ENCODE measurements around the gene KLHL15. TPM values are rescaled to one million over a fixed set of nuclear protein-coding genes. Genes with fewer than 3 reads are reported as not detected.

The KLHL15 gene
- total and polyA plus RNA-seq, 4 donors = 1.7 to 18.9 (median 3.9) TPM

GRCh38 chrX:24037729-24038128, 10.7 kb upstream of the KLHL15 start:
- no peak overlapping the region for H3K27ac ChIP-seq (ENCODE audit: low read depth in 1 of 2, low read length in 1 of 2)
- peaks cover 0 to 4% (median 1%) of the 10 kb centered on the region in 3 donors for H3K27me3 ChIP-seq (ENCODE audit: control insufficient read depth in 3 of 3, insufficient read depth in 3 of 3, low read length in 2 of 3)
- H3K4me1 ChIP-seq (ENCODE audit: control insufficient read depth in 5 of 5, insufficient read depth in 5 of 5, low read length in 5 of 5) = no peaks in the 10 kb centered on the region
- no peak overlapping the region for H3K4me3 ChIP-seq
- no peaks in the 10 kb centered on the region for H3K36me3 ChIP-seq (ENCODE audit: control insufficient read depth in 4 of 4, insufficient read depth in 4 of 4, low read length in 4 of 4)
- 69 to 85% methylated on average over 4 of the region's 4 CpGs for WGBS, 2 donors
- no peak for TF ChIP-seq CTCF (IDR thresholded peaks at IDR 0.05; ENCODE audit: control extremely low read depth, extremely low read depth)
- H3K9me3 ChIP-seq (ENCODE audit: control insufficient read depth in 4 of 4, insufficient read depth in 3 of 4, low read length in 3 of 4) = no peaks in the 10 kb centered on the region
- DNase-seq (no peak), ATAC-seq (ENCODE audit: insufficient read depth, low FRiP score) (no peak)
- no peak overlapping the region for H3K9ac ChIP-seq (ENCODE audit: insufficient read depth in 1 of 2, low read length in 2 of 2)

- Histone ChIP-seq H3K4me1 (ENCODE audit: control insufficient read depth in 5 of 5, insufficient read depth in 5 of 5, low read length in 5 of 5) (no peaks in the 10 kb centered on the region), H3K36me3 (ENCODE audit: control insufficient read depth in 4 of 4, insufficient read depth in 4 of 4, low read length in 4 of 4) (no peaks in the 10 kb centered on the region), H3K4me3 (no peak overlapping the region), H3K27me3 (ENCODE audit: control insufficient read depth in 3 of 3, insufficient read depth in 3 of 3, low read length in 2 of 3) (peaks cover 0 to 18% (median 14%) of the 10 kb centered on the region in 3 donors), H3K9me3 (ENCODE audit: control insufficient read depth in 4 of 4, insufficient read depth in 3 of 4, low read length in 3 of 4) (no peaks in the 10 kb centered on the region), H3K27ac (ENCODE audit: low read depth in 1 of 2, low read length in 1 of 2) (no peak overlapping the region), H3K9ac (ENCODE audit: insufficient read depth in 1 of 2, low read length in 2 of 2) (no peak overlapping the region)
- ATAC-seq (ENCODE audit: insufficient read depth, low FRiP score) (no peak), DNase-seq (peak in 1 of 3 donors; percentile 18)
- WGBS, 2 donors = 68 to 74% methylated on average over 5 of the region's 5 CpGs
- no peak for TF ChIP-seq CTCF (IDR thresholded peaks at IDR 0.05; ENCODE audit: control extremely low read depth, extremely low read depth)
Observed at GRCh38 chrX:24034485-24034884, 7.5 kb upstream of the KLHL15 start.

DNA sequence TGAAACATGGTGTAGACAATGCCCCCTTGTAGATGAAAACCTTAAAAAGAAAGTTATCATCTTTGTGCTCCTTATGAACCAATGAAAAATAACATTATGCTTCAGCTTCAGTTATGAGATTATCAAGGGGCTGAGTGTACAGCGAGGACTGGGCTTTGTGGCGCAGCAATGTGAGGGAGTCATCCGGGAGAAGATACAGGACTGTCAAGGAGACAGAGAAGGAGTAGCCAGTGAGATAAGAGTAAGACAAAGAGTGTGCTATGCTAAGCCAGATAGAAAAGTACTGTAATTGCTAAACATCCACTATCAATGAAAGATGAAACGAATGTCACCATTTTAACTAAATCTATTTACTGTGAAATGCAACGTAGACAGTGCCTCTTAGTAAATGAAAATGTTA, 3.6 kb upstream of the KLHL15 start:
- WGBS, 2 donors = 78 to 93% methylated on average over 5 of the region's 5 CpGs
- Histone ChIP-seq H3K4me3 (no peak overlapping the region), H3K36me3 (ENCODE audit: control insufficient read depth in 4 of 4, insufficient read depth in 4 of 4, low read length in 4 of 4) (no peaks in the 10 kb centered on the region), H3K9me3 (ENCODE audit: control insufficient read depth in 4 of 4, insufficient read depth in 3 of 4, low read length in 3 of 4) (no peaks in the 10 kb centered on the region), H3K9ac (ENCODE audit: insufficient read depth in 1 of 2, low read length in 2 of 2) (no peak overlapping the region), H3K27ac (ENCODE audit: low read depth in 1 of 2, low read length in 1 of 2) (no peak overlapping the region), H3K4me1 (ENCODE audit: control insufficient read depth in 5 of 5, insufficient read depth in 5 of 5, low read length in 5 of 5) (no peaks in the 10 kb centered on the region), H3K27me3 (ENCODE audit: control insufficient read depth in 3 of 3, insufficient read depth in 3 of 3, low read length in 2 of 3) (peaks cover 3 to 21% (median 19%) of the 10 kb centered on the region in 3 donors)
- DNase-seq (no peak), ATAC-seq (ENCODE audit: insufficient read depth, low FRiP score) (no peak)
- TF ChIP-seq CTCF (IDR thresholded peaks at IDR 0.05; ENCODE audit: control extremely low read depth, extremely low read depth) = no peak

- peaks cover 7 to 28% (median 28%) of the 10 kb centered on the region in 3 donors for H3K27me3 ChIP-seq (ENCODE audit: control insufficient read depth in 3 of 3, insufficient read depth in 3 of 3, low read length in 2 of 3)
- no peaks in the 10 kb centered on the region for H3K4me1 ChIP-seq (ENCODE audit: control insufficient read depth in 5 of 5, insufficient read depth in 5 of 5, low read length in 5 of 5)
- 87 to 98% methylated on average over 6 of the region's 6 CpGs for WGBS, 2 donors
- ATAC-seq (ENCODE audit: insufficient read depth, low FRiP score) (no peak), DNase-seq (no peak)
- H3K9ac ChIP-seq (ENCODE audit: insufficient read depth in 1 of 2, low read length in 2 of 2) = no peak overlapping the region
- TF ChIP-seq CTCF (IDR thresholded peaks at IDR 0.05; ENCODE audit: control extremely low read depth, extremely low read depth) = no peak
- no peak overlapping the region for H3K27ac ChIP-seq (ENCODE audit: low read depth in 1 of 2, low read length in 1 of 2)
- no peaks in the 10 kb centered on the region for H3K9me3 ChIP-seq (ENCODE audit: control insufficient read depth in 4 of 4, insufficient read depth in 3 of 4, low read length in 3 of 4)
- H3K36me3 ChIP-seq (ENCODE audit: control insufficient read depth in 4 of 4, insufficient read depth in 4 of 4, low read length in 4 of 4) = no peaks in the 10 kb centered on the region
- H3K4me3 ChIP-seq = no peak overlapping the region
Observed at GRCh38 chrX:24027985-24028384, 999 bp upstream of the KLHL15 start.
